ENCODE results near the gene DROSHA.
"Not testable (repeated sequence)": the region's sequence is repeated elsewhere in the genome, so short reads cannot be mapped to it uniquely, and the experiment has no call there.

The DROSHA gene

DNA sequence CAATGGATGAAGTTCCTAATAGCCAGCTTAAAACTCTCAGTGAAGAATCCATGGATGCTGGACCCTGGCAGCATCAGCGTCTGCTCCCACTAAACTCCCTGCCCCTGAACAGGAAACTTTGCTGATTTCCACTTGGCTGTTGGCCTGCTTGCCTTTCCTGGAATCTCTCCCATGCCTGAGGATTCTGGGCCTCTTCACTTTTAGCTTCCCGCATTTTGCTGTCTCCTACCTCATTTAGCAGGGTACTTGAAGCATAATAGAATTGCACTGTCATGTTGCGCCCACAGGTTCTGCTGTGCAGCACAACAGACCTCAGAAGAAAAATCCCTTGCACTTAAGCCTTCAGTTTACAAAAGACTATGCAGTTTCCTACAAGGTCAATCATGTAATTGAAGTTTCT lies 127.6 kb downstream of the DROSHA start:
- Mint-ChIP-seq H3K9me3 (no peaks in the 10 kb centered on the region), H3K4me1 (no peaks in the 10 kb centered on the region), H3K27ac (peak overlapping the region; percentile 66), H3K27me3 (ENCODE audit: low read depth, poor library complexity) (no peaks in the 10 kb centered on the region), H3K36me3 (ENCODE audit: low read depth) (peaks cover 58% of the 10 kb centered on the region), H3K4me3 (no peak overlapping the region)
- DNase-seq = no peak
- TF ChIP-seq CTCF (IDR thresholded peaks at IDR 0.05) = no peak

DNA sequence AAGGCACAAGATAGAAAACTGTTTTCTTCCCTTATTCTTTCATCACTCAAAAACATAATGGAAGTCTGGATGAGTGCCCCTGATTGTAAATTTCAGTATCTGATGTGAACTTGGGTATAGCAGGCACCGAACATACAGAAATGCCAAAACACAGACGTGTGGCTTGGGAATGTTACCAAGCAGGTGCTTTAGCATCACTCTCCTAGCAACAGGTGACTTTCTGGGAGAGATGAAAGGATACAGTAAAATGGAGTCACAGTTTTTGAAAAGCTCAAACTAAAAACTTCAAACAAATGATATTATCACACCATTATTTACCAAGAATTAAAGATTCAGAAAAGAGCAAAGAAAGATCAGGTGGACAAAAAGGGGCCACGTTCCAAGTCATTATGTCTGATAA lies 130.2 kb downstream of the DROSHA start:
- H3K27ac Mint-ChIP-seq = no peak overlapping the region
- no peaks in the 10 kb centered on the region for H3K9me3 Mint-ChIP-seq
- H3K36me3 Mint-ChIP-seq (ENCODE audit: low read depth) = peaks cover 42% of the 10 kb centered on the region
- no peak overlapping the region for H3K4me3 Mint-ChIP-seq
- DNase-seq = no peak
- H3K27me3 Mint-ChIP-seq (ENCODE audit: low read depth, poor library complexity) = no peaks in the 10 kb centered on the region
- TF ChIP-seq CTCF (IDR thresholded peaks at IDR 0.05) = no peak
- H3K4me1 Mint-ChIP-seq = peaks cover 6% of the 10 kb centered on the region

- H3K4me1 Mint-ChIP-seq = peaks cover 8% of the 10 kb centered on the region
- TF ChIP-seq CTCF (IDR thresholded peaks at IDR 0.05) = no peak
- H3K27me3 Mint-ChIP-seq (ENCODE audit: low read depth, poor library complexity) = peaks cover 3% of the 10 kb centered on the region
- DNase-seq = no peak
- H3K36me3 Mint-ChIP-seq (ENCODE audit: low read depth) = peaks cover 25% of the 10 kb centered on the region
- peak overlapping the region; percentile 40 for H3K27ac Mint-ChIP-seq
- no peaks in the 10 kb centered on the region for H3K9me3 Mint-ChIP-seq
- H3K4me3 Mint-ChIP-seq = no peak overlapping the region
These were observed 133.9 kb downstream of the DROSHA start for GRCh38 chr5:31397926-31398557.

DNA sequence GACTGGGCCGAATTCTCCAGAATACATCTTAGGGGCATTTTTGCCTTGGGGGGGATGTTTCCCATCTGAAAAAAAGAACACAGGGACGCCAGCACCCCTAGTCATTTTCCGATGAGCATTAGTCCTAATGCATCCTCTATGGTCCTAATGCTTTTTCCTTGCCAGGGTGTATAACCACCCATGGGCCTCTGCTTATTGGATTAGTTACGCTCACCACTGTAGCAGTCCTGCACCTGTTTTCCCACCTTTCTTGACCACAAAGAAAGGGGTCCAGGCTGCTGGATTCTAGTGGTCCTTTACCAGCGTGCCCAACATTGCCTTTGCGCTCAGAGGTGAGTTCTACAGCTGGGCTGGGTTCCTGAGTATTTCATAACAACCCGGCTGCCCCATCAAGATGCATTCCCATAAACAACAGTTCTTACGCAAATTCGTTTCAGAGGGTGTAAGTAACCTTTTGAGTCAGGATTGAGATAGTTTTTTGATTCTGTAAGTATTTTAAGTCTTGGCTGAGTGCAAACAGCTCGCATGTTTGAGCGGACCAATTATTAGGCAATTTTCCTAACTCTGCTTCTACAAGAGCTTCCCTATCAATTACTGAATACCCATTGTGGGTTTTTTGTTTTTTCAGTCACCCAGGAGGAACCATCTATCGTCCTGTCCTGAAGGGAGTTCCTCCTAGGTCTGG lies 135.1 kb downstream of the DROSHA start:
- H3K9me3 Mint-ChIP-seq = no peaks in the 10 kb centered on the region
- H3K27ac Mint-ChIP-seq = no peak overlapping the region
- no peak for TF ChIP-seq CTCF (IDR thresholded peaks at IDR 0.05)
- H3K27me3 Mint-ChIP-seq (ENCODE audit: low read depth, poor library complexity) = peaks cover 3% of the 10 kb centered on the region
- H3K4me3 Mint-ChIP-seq = no peak overlapping the region
- DNase-seq = no peak
- H3K36me3 Mint-ChIP-seq (ENCODE audit: low read depth) = peaks cover 17% of the 10 kb centered on the region
- H3K4me1 Mint-ChIP-seq = peaks cover 11% of the 10 kb centered on the region

DNA sequence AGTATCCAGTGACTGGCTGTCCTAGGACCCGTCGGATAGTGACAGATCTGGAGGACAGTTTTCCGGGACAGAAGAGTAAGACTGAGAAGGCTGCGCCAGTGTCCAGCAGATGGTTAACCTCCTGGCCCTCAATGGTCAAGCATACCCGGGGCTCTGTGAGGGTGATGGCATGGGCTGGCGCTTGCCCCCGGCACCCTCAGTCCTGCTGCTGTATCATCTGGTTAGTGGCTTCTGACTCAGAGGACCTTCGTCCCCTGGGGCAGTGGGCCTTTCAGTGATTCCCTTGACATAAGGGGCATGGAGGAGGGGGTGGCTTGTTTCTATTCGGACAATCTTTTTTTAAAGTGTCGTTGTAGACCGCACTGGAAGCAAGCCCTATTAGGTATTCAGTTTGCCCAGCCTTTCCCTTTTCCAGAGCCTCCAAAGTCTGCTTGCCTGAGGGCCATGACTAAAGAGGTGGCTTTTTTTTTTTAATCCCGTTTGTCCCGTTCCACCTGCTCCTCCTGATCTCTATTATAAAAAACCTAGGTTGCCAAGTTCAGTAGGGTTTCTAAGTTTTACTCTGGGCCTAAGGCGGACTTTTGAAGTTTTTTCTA lies 136.3 kb downstream of the DROSHA start:
- DNase-seq; H3K27me3 Mint-ChIP-seq (ENCODE audit: low read depth, poor library complexity); H3K4me3 Mint-ChIP-seq; H3K36me3 Mint-ChIP-seq (ENCODE audit: low read depth); H3K9me3 Mint-ChIP-seq; H3K27ac Mint-ChIP-seq: not testable (repeated sequence)
- peaks cover 11% of the 10 kb centered on the region for H3K4me1 Mint-ChIP-seq

- peaks cover 17% of the 10 kb centered on the region for H3K9me3 Mint-ChIP-seq
- no peaks in the 10 kb centered on the region for H3K36me3 Mint-ChIP-seq (ENCODE audit: low read depth)
- DNase-seq = no peak
- H3K27me3 Mint-ChIP-seq (ENCODE audit: low read depth, poor library complexity) = peaks cover 3% of the 10 kb centered on the region
- peaks cover 9% of the 10 kb centered on the region for H3K4me1 Mint-ChIP-seq
- H3K27ac Mint-ChIP-seq = no peak overlapping the region
- H3K4me3 Mint-ChIP-seq = no peak overlapping the region
- TF ChIP-seq CTCF (IDR thresholded peaks at IDR 0.05) = no peak
These were observed 138.8 kb downstream of the DROSHA start for GRCh38 chr5:31393126-31393525.
